HEK293 (cell line): Measurements from ENCODE around the gene HEXIM1.

ENCODE experiments used
- BCL11A ChIP-seq: fragments of 450-650 bp; formaldehyde crosslinking; IDR thresholded peaks from 2 replicates; pipeline ENCODE4 v1.5.1; 2016; ENCODE audit warnings: low read depth, missing biosample characterization, missing genetic modification characterization
- BCL6B ChIP-seq: fragments of 450-650 bp; formaldehyde crosslinking; IDR thresholded peaks from 2 replicates; pipeline ENCODE4 v1.5.1; 2017; ENCODE audit warnings: missing biosample characterization, missing genetic modification characterization
- GFI1B ChIP-seq: fragments of 450-650 bp; formaldehyde crosslinking; IDR thresholded peaks from 2 replicates; pipeline ENCODE4 v1.5.1; 2016; ENCODE audit warnings: missing biosample characterization, missing genetic modification characterization
- GLIS2 ChIP-seq: fragments of 450-650 bp; formaldehyde crosslinking; IDR thresholded peaks from 2 replicates; pipeline ENCODE4 v1.5.1; 2016; ENCODE audit warnings: missing biosample characterization, missing genetic modification characterization
- KLF17 ChIP-seq: fragments of 450-650 bp; formaldehyde crosslinking; IDR thresholded peaks from 2 replicates; pipeline ENCODE4 v1.5.1; 2016; ENCODE audit warnings: missing biosample characterization, missing genetic modification characterization
- OVOL3 ChIP-seq: fragments of 450-650 bp; formaldehyde crosslinking; IDR thresholded peaks from 2 replicates; pipeline ENCODE4 v1.5.1; 2016; ENCODE audit warnings: missing biosample characterization, missing genetic modification characterization
- PRDM2 ChIP-seq: fragments of 450-650 bp; formaldehyde crosslinking; IDR thresholded peaks from 2 replicates; pipeline ENCODE4 v1.5.1; 2016; ENCODE audit warnings: missing biosample characterization, missing genetic modification characterization, borderline replicate concordance
- PRDM4 ChIP-seq: fragments of 450-650 bp; formaldehyde crosslinking; IDR thresholded peaks from 2 replicates; pipeline ENCODE4 v1.5.1; 2017; ENCODE audit warnings: missing biosample characterization, missing genetic modification characterization
- ZBTB11 ChIP-seq: fragments of 450-650 bp; formaldehyde crosslinking; conservative IDR thresholded peaks from 2 replicates; pipeline ENCODE4 v1.5.1; 2016; ENCODE audit warnings: low read depth, missing biosample characterization, missing genetic modification characterization
- ZFP41 ChIP-seq: fragments of 450-650 bp; formaldehyde crosslinking; IDR thresholded peaks from 2 replicates; pipeline ENCODE4 v1.5.1; 2016; ENCODE audit warnings: missing biosample characterization, missing genetic modification characterization, borderline replicate concordance
- ZNF10 ChIP-seq: fragments of 450-650 bp; formaldehyde crosslinking; IDR thresholded peaks from 2 replicates; pipeline ENCODE4 v1.5.1; 2017; ENCODE audit warnings: missing biosample characterization, missing genetic modification characterization
- ZNF175 ChIP-seq: fragments of 450-650 bp; formaldehyde crosslinking; IDR thresholded peaks from 2 replicates; pipeline ENCODE4 v1.5.1; 2016; ENCODE audit warnings: missing biosample characterization, missing genetic modification characterization
- ZNF184 ChIP-seq: fragments of 450-650 bp; IDR thresholded peaks from 2 replicates; pipeline ENCODE4 v1.5.1; 2018; ENCODE audit warnings: missing biosample characterization, mild to moderate bottlenecking, missing genetic modification characterization
- ZNF214 ChIP-seq: fragments of 450-650 bp; formaldehyde crosslinking; IDR thresholded peaks from 2 replicates; pipeline ENCODE4 v1.5.1; 2017; ENCODE audit warnings: missing biosample characterization, mild to moderate bottlenecking, missing genetic modification characterization, borderline replicate concordance
- ZNF624 ChIP-seq: fragments of 450-650 bp; formaldehyde crosslinking; IDR thresholded peaks from 2 replicates; pipeline ENCODE4 v1.5.1; 2017; ENCODE audit warnings: missing biosample characterization, missing genetic modification characterization
- ZSCAN30 ChIP-seq: fragments of 450-650 bp; IDR thresholded peaks from 2 replicates; pipeline ENCODE4 v1.5.1; 2018; ENCODE audit warnings: missing biosample characterization, mild to moderate bottlenecking, missing genetic modification characterization, moderate library complexity

Gene HEXIM1

GRCh38 chr17:45197555-45198334 lies 49.5 kb downstream of the HEXIM1 start (continued):
- TF ChIP-seq PRDM2 (tag by site-specific recombination) (no peak), ZSCAN30 (tag by site-specific recombination) (no peak; the same call in 1 of the 2 replicates), BCL11A (tag by site-specific recombination) (no peak; the same call in 1 of the 2 replicates), ZNF214 (tag by site-specific recombination) (no peak), ZNF10 (0 out of 2 replicates have a peak, but pooled peaks have one; percentile 10), PRDM4 (tag by site-specific recombination) (no peak), OVOL3 (no peak), GFI1B (tag by site-specific recombination) (no peak), ZNF184 (tag by site-specific recombination) (no peak), BCL6B (tag by site-specific recombination) (no peak), KLF17 (tag by site-specific recombination) (0 out of 2 replicates have a peak, but pooled peaks have one; percentile 25), ZNF624 (tag by site-specific recombination) (no peak), ZBTB11 (no peak), GLIS2 (tag by site-specific recombination) (peak; percentile 95), ZNF175 (tag by site-specific recombination) (no peak), ZFP41 (tag by site-specific recombination) (no peak)
